ENCODE measurements around the gene NOL4L.

Gene NOL4L

GRCh38 chr20:32585011-32585585 is at the start of gene NOL4L:
Gene NOL4L (minus strand): TSS chr20:32585333. CDS start chr20:32584890, 443 bp downstream.
- peak within 1 kb of the TSS; percentile 75 for H3K4me3 ChIP-seq (ENCODE audit: low read depth, low read length)
- H3K27me3 ChIP-seq (ENCODE audit: control insufficient read depth, insufficient read depth, low read length), result peaks cover 53% of the 10 kb centered on the region
- H3K4me1 ChIP-seq (ENCODE audit: control insufficient read depth, insufficient read depth, low read length), result peaks cover 17% of the 10 kb centered on the region; the same call in 1 of the 2 replicates
- no peaks in the 10 kb centered on the region for H3K9me3 ChIP-seq (ENCODE audit: control insufficient read depth, insufficient read depth, low read length)
- H3K36me3 ChIP-seq (ENCODE audit: control insufficient read depth, insufficient read depth, low read length), result no peaks in the 10 kb centered on the region
- no peak within 1 kb of the TSS for H3K9ac ChIP-seq (ENCODE audit: low read depth, low read length)
- H3K27ac ChIP-seq (ENCODE audit: low read depth, low read length), result no peak within 1 kb of the TSS

GRCh38 chr20:32634041-32634805 is 49.1 kb upstream of the NOL4L start:
- Histone ChIP-seq H3K4me1 (ENCODE audit: control insufficient read depth, insufficient read depth, low read length) (peaks cover 7% of the 10 kb centered on the region; the same call in 1 of the 2 replicates), H3K9me3 (ENCODE audit: control insufficient read depth, insufficient read depth, low read length) (no peaks in the 10 kb centered on the region), H3K27ac (ENCODE audit: low read depth, low read length) (no peak overlapping the region), H3K27me3 (ENCODE audit: control insufficient read depth, insufficient read depth, low read length) (no peaks in the 10 kb centered on the region), H3K4me3 (ENCODE audit: low read depth, low read length) (no peak overlapping the region), H3K36me3 (ENCODE audit: control insufficient read depth, insufficient read depth, low read length) (no peaks in the 10 kb centered on the region), H3K9ac (ENCODE audit: low read depth, low read length) (no peak overlapping the region)

- Histone ChIP-seq H3K4me1 (ENCODE audit: control insufficient read depth, insufficient read depth, low read length) (peaks cover 11% of the 10 kb centered on the region; the same call in 1 of the 2 replicates), H3K36me3 (ENCODE audit: control insufficient read depth, insufficient read depth, low read length) (no peaks in the 10 kb centered on the region), H3K27ac (ENCODE audit: low read depth, low read length) (no peak overlapping the region), H3K9me3 (ENCODE audit: control insufficient read depth, insufficient read depth, low read length) (no peaks in the 10 kb centered on the region), H3K4me3 (ENCODE audit: low read depth, low read length) (no peak overlapping the region), H3K9ac (ENCODE audit: low read depth, low read length) (no peak overlapping the region), H3K27me3 (ENCODE audit: control insufficient read depth, insufficient read depth, low read length) (no peaks in the 10 kb centered on the region)
These were observed 47.6 kb upstream of the NOL4L start for GRCh38 chr20:32632461-32633354.

GRCh38 chr20:32631933-32632460 is 46.9 kb upstream of the NOL4L start:
- Histone ChIP-seq H3K4me1 (ENCODE audit: control insufficient read depth, insufficient read depth, low read length) (peaks cover 18% of the 10 kb centered on the region; the same call in 1 of the 2 replicates), H3K27me3 (ENCODE audit: control insufficient read depth, insufficient read depth, low read length) (no peaks in the 10 kb centered on the region), H3K9ac (ENCODE audit: low read depth, low read length) (no peak overlapping the region), H3K36me3 (ENCODE audit: control insufficient read depth, insufficient read depth, low read length) (no peaks in the 10 kb centered on the region), H3K9me3 (ENCODE audit: control insufficient read depth, insufficient read depth, low read length) (no peaks in the 10 kb centered on the region), H3K27ac (ENCODE audit: low read depth, low read length) (no peak overlapping the region), H3K4me3 (ENCODE audit: low read depth, low read length) (no peak overlapping the region)

GRCh38 chr20:32629813-32630212 is 44.7 kb upstream of the NOL4L start:
- no peaks in the 10 kb centered on the region for H3K9me3 ChIP-seq (ENCODE audit: control insufficient read depth, insufficient read depth, low read length)
- H3K9ac ChIP-seq (ENCODE audit: low read depth, low read length), result no peak overlapping the region
- no peaks in the 10 kb centered on the region for H3K27me3 ChIP-seq (ENCODE audit: control insufficient read depth, insufficient read depth, low read length)
- H3K27ac ChIP-seq (ENCODE audit: low read depth, low read length), result no peak overlapping the region
- peaks cover 19% of the 10 kb centered on the region; the same call in 1 of the 2 replicates for H3K4me1 ChIP-seq (ENCODE audit: control insufficient read depth, insufficient read depth, low read length)
- no peak overlapping the region for H3K4me3 ChIP-seq (ENCODE audit: low read depth, low read length)
- H3K36me3 ChIP-seq (ENCODE audit: control insufficient read depth, insufficient read depth, low read length), result no peaks in the 10 kb centered on the region

GRCh38 chr20:32628960-32629530 is 43.9 kb upstream of the NOL4L start:
- H3K4me1 ChIP-seq (ENCODE audit: control insufficient read depth, insufficient read depth, low read length), result peaks cover 19% of the 10 kb centered on the region; the same call in 1 of the 2 replicates
- no peaks in the 10 kb centered on the region for H3K9me3 ChIP-seq (ENCODE audit: control insufficient read depth, insufficient read depth, low read length)
- H3K27ac ChIP-seq (ENCODE audit: low read depth, low read length), result no peak overlapping the region
- no peaks in the 10 kb centered on the region for H3K36me3 ChIP-seq (ENCODE audit: control insufficient read depth, insufficient read depth, low read length)
- H3K9ac ChIP-seq (ENCODE audit: low read depth, low read length), result no peak overlapping the region
- no peaks in the 10 kb centered on the region for H3K27me3 ChIP-seq (ENCODE audit: control insufficient read depth, insufficient read depth, low read length)
- H3K4me3 ChIP-seq (ENCODE audit: low read depth, low read length), result no peak overlapping the region

GRCh38 chr20:32626859-32627636 is 41.9 kb upstream of the NOL4L start:
- Histone ChIP-seq H3K4me1 (ENCODE audit: control insufficient read depth, insufficient read depth, low read length) (peaks cover 14% of the 10 kb centered on the region; the same call in 1 of the 2 replicates), H3K36me3 (ENCODE audit: control insufficient read depth, insufficient read depth, low read length) (no peaks in the 10 kb centered on the region), H3K4me3 (ENCODE audit: low read depth, low read length) (no peak overlapping the region), H3K27me3 (ENCODE audit: control insufficient read depth, insufficient read depth, low read length) (no peaks in the 10 kb centered on the region), H3K9ac (ENCODE audit: low read depth, low read length) (no peak overlapping the region), H3K9me3 (ENCODE audit: control insufficient read depth, insufficient read depth, low read length) (no peaks in the 10 kb centered on the region), H3K27ac (ENCODE audit: low read depth, low read length) (no peak overlapping the region)

GRCh38 chr20:32626407-32626806 is 41.3 kb upstream of the NOL4L start:
- no peaks in the 10 kb centered on the region for H3K27me3 ChIP-seq (ENCODE audit: control insufficient read depth, insufficient read depth, low read length)
- H3K9me3 ChIP-seq (ENCODE audit: control insufficient read depth, insufficient read depth, low read length), result no peaks in the 10 kb centered on the region
- H3K4me3 ChIP-seq (ENCODE audit: low read depth, low read length), result no peak overlapping the region
- no peak overlapping the region for H3K27ac ChIP-seq (ENCODE audit: low read depth, low read length)
- H3K36me3 ChIP-seq (ENCODE audit: control insufficient read depth, insufficient read depth, low read length), result no peaks in the 10 kb centered on the region
- no peak overlapping the region for H3K9ac ChIP-seq (ENCODE audit: low read depth, low read length)
- peaks cover 11% of the 10 kb centered on the region; the same call in 1 of the 2 replicates for H3K4me1 ChIP-seq (ENCODE audit: control insufficient read depth, insufficient read depth, low read length)

- Histone ChIP-seq H3K9ac (ENCODE audit: low read depth, low read length) (no peak overlapping the region), H3K27ac (ENCODE audit: low read depth, low read length) (no peak overlapping the region), H3K27me3 (ENCODE audit: control insufficient read depth, insufficient read depth, low read length) (no peaks in the 10 kb centered on the region), H3K36me3 (ENCODE audit: control insufficient read depth, insufficient read depth, low read length) (no peaks in the 10 kb centered on the region), H3K4me1 (ENCODE audit: control insufficient read depth, insufficient read depth, low read length) (peaks cover 11% of the 10 kb centered on the region; the same call in 1 of the 2 replicates), H3K4me3 (ENCODE audit: low read depth, low read length) (no peak overlapping the region), H3K9me3 (ENCODE audit: control insufficient read depth, insufficient read depth, low read length) (no peaks in the 10 kb centered on the region)
These were observed 40.9 kb upstream of the NOL4L start for GRCh38 chr20:32625996-32626395.

All from HUES48 (cell line).